ENCODE results near the gene CTF1.

Gene CTF1

DNA sequence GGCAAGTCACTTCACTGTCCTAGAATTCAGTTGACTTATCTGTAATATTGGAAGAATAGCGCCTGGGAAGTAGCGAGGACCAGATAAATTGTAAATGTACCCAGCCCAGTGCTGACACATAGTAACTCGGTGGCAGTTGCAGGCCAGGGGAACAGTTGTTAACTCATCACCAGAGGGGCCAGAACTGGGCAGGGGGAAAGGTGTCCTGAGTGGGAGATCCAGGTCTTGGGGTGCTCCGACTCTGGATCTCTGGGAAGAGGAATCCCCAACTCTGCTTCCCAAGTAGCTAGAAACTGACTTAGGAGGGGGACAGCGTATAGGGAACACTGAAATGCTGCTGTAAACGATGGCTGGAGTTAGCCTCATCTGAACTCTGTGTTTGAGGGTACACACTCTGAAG lies 25.5 kb upstream of the CTF1 start:
- Histone ChIP-seq H3K9ac (no peak overlapping the region), H3K4me3 (no peak overlapping the region), H4K20me1 (no peaks in the 10 kb centered on the region), H3K27ac (no peak overlapping the region), H3K27me3 (no peaks in the 10 kb centered on the region), H3K9me3 (no peaks in the 10 kb centered on the region), H3K4me2 (no peak overlapping the region), H3K36me3 (peaks cover 13% of the 10 kb centered on the region; the same call in 1 of the 2 replicates), H3K4me1 (peaks cover 7% of the 10 kb centered on the region)
- no peak for TF ChIP-seq Cebpa-rat (IDR thresholded peaks at IDR 0.05)

DNA sequence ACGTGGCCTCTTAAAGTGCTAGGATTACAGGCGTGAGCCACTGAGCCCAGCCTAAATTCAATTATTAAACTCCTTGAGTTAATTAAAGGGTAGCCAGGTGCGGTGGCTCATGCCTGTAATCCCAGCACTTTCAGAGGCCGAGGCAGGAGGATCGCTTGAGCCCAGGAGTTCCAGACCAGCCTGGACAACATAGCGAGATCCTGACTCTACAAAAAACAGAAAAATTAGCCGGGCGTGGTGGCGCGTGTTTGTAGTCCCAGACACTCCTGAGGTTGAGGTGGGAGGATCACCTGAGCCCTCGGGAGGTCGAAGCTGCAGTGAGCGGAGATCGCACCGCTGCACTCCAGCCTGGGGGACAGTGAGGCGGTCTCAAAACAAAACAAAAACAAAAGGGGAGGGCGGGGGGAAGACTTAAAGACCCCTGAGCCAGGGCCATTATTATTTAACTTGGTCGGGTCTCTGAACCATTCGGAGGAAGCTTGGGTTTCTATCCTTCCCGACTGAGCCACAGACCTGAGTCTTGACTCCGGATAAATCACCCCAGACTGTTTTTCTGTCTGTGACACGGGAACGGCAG lies 22.1 kb upstream of the CTF1 start:
- Histone ChIP-seq H3K27me3 (no peaks in the 10 kb centered on the region), H3K9me3 (no peaks in the 10 kb centered on the region), H3K9ac (peak overlapping the region; percentile 97), H3K4me1 (peaks cover 20% of the 10 kb centered on the region), H4K20me1 (no peaks in the 10 kb centered on the region), H3K36me3 (peaks cover 23% of the 10 kb centered on the region), H3K27ac (peak overlapping the region; percentile 98), H3K4me3 (peak overlapping the region; percentile 84), H3K4me2 (peak overlapping the region; percentile 93)
- TF ChIP-seq Cebpa-rat (IDR thresholded peaks at IDR 0.05): no peak

DNA sequence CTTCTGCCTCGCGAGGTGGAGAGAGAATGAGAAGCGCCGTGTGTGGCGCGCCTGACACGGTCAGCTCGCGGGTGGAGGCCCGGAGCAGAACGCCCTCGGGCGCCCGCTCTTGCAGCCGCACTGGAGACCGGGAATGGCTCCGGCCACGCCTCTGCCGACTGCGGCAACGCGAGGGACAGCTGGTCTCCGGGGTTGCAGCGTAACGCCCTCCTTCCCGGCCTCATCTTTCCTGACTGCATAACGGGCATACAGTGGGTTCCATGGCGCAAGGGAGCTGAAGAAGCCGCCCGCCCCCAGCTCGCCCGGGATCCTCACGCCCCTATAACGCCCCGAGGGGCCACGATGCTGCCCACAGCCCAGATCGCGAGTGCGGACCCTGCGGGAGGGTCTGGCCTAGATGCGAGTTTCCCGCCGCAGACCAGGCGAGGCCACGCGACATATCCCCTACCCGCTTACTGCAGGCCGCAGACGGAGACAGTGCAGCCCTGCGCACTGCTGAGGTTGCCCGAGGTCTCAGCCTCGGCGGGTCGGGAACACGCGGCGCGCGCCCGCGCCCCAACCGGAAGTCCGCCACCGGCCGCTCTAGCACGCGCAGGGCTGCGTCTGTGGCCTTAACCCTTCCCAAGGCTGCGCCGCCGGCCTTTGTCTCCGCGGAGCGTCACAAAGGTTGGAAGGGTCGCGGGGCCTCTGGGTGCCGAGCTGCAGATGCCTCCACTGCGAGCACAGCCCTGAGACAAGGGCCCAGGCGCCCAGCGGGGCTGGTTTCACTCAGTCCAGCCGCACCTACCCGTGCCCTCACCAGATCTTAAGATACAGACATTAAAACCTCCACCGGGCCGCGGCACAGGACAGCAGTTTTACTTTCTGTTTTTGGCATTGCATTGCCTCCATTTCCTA lies 21.3 kb upstream of the CTF1 start:
- Histone ChIP-seq H3K4me2 (peak overlapping the region; percentile 99), H3K27ac (peak overlapping the region; percentile 98), H3K27me3 (no peaks in the 10 kb centered on the region), H3K36me3 (peaks cover 28% of the 10 kb centered on the region), H3K4me3 (peak overlapping the region; percentile 84), H3K9me3 (no peaks in the 10 kb centered on the region), H4K20me1 (no peaks in the 10 kb centered on the region), H3K4me1 (peaks cover 20% of the 10 kb centered on the region), H3K9ac (peak overlapping the region; percentile 97)
- no peak for TF ChIP-seq Cebpa-rat (IDR thresholded peaks at IDR 0.05)

DNA sequence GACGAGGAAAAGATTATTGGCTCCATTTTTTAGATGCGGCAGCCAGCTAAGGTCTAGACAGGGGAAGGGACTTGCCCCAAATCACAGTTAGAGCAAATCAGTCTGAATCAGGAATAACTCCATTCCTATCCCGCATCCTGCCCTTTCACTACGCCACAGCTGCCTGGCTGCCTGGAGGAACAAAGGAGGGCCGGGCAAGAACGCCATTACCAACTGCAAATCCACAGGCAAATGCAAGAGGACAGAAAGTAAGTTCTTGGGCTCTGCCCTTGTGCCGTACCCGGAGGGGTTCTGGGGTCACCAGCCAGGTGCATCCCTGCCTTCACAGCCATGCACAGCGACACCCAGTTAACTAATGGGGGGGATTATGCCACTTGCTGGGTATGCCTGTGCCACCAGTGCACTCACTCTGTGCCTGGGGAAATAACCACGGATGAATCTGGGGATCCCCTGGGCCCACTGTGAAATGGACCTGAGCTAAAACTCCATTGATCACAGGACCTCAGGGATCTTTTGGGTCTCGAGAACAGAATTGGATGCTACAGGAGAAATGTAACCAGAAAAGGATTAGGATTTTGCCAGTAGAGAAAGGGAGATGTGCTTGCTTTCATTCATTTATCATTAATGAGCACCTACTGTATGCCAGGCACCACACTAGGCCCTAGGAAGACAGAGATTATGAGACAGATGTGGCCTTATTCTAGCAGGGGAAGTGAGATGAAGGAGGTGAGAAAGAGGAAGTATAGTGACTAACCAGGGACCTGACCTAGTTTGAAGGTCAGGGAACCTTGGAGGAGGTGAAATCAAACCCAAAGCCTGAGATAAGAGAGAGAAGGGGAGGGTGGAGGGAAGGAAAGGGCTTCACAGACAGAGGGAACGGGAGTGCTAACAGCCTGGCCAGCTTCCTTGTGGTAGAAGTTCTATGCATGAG lies 20.3 kb upstream of the CTF1 start:
- Histone ChIP-seq H3K9ac (peak overlapping the region; percentile 97), H3K36me3 (peaks cover 32% of the 10 kb centered on the region), H4K20me1 (no peaks in the 10 kb centered on the region), H3K4me1 (peaks cover 20% of the 10 kb centered on the region), H3K4me2 (peak overlapping the region; percentile 99), H3K27ac (peak overlapping the region; percentile 98), H3K9me3 (no peaks in the 10 kb centered on the region), H3K27me3 (no peaks in the 10 kb centered on the region), H3K4me3 (peak overlapping the region; percentile 84)
- TF ChIP-seq Cebpa-rat (IDR thresholded peaks at IDR 0.05): no peak

DNA sequence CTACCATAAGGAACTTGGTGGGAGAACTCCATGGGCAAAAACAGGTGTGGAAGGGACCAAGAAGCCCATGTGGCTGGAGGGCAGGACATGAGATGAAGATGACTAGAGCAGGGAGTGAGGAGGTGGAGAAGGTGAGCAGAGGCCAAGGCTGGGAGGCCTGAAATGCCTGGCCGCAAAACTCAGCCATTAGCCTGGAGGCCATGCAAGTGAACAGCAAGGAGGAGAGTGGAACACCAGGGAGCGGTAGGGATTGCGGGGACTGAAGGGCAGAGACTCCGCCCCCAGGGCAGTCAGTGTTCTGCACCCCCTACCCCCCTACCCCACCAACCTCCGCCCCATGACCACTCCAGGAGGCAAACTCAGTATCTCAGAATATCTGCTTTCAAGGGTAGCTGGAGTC lies 19.5 kb upstream of the CTF1 start:
- Histone ChIP-seq H3K4me2 (peak overlapping the region; percentile 99), H3K9me3 (no peaks in the 10 kb centered on the region), H3K27ac (peak overlapping the region; percentile 98), H4K20me1 (no peaks in the 10 kb centered on the region), H3K27me3 (no peaks in the 10 kb centered on the region), H3K9ac (peak overlapping the region; percentile 97), H3K36me3 (peaks cover 40% of the 10 kb centered on the region), H3K4me1 (peaks cover 24% of the 10 kb centered on the region), H3K4me3 (peak overlapping the region; percentile 84)
- no peak for TF ChIP-seq Cebpa-rat (IDR thresholded peaks at IDR 0.05)

DNA sequence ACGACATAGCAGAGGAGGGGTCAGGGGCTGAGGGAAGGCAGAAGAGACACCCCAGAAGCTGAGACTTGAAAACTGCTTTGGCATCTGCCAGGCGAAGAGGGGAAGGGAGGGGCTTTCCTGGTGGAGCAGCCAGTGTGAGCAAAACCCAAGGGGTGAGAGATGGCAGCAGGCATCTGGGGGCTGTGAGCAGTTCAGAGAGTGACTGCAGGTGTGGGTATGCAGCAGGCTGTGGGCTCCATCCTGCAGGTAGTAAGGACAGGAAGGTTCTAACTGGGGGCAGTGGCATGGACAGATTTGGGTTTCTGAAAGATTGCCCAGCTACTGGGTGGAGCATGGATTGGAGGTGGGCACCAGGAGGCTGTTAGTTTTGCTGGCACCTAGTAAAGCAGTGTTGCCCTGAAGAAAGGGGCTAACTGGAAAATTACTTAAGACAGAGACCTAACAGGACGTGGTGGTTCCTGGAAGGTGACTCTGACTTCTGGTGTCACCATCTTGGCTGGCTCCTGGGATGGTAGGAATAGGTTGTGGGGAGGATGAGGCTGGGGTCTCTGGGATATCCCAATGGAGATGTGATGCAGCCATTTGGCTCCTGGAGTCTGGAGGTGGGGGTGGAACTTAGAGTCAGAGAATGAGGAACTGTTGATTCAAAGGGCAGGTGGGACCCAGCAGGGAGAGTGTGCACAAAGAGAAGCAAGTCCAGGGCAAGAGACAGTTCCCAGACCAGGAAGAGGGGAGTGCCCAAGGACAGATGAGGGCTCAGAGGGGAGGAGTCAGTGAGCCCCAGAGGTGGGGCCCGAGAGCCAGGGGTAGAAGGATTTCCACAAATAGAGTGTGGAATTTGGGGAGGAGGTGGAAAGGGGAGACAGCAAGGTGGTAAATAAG lies 13.7 kb upstream of the CTF1 start:
- Histone ChIP-seq H4K20me1 (peaks cover 12% of the 10 kb centered on the region), H3K27ac (peak overlapping the region; percentile 21; the same call in 1 of the 2 replicates), H3K9ac (0 out of 2 replicates have a peak overlapping the region, but pooled peaks have one; percentile 20), H3K4me1 (peaks cover 28% of the 10 kb centered on the region), H3K4me2 (peak overlapping the region; percentile 22; the same call in 1 of the 2 replicates), H3K9me3 (no peaks in the 10 kb centered on the region), H3K27me3 (no peaks in the 10 kb centered on the region), H3K36me3 (peaks cover 87% of the 10 kb centered on the region), H3K4me3 (no peak overlapping the region)
- TF ChIP-seq Cebpa-rat (IDR thresholded peaks at IDR 0.05): no peak

DNA sequence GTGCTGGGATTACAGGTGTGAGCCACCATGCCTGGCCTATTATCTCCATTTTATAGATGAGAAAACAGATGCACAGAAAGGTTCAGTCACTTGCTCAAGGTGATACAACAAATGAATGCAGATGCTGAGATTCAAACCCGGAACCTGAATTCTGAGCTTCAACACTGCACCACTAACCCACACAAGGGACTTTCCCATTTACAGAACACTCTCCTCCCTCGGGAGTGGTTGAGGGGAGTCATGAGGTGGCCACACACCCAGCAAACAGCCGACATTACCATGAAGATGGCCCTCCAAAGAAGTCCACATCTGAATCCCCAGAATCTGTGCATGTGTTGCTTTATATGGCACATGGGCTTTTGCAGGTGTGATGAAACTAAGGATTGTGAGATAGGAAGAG lies 11.7 kb upstream of the CTF1 start:
- peaks cover 28% of the 10 kb centered on the region for H3K4me1 ChIP-seq
- H3K27me3 ChIP-seq: no peaks in the 10 kb centered on the region
- no peak overlapping the region for H3K9ac ChIP-seq
- H3K36me3 ChIP-seq: peaks cover 94% of the 10 kb centered on the region
- no peak overlapping the region for H3K27ac ChIP-seq
- peaks cover 14% of the 10 kb centered on the region for H4K20me1 ChIP-seq
- no peaks in the 10 kb centered on the region for H3K9me3 ChIP-seq
- peak overlapping the region; percentile 5; the same call in 1 of the 2 replicates for H3K4me2 ChIP-seq
- TF ChIP-seq Cebpa-rat (IDR thresholded peaks at IDR 0.05): no peak
- no peak overlapping the region for H3K4me3 ChIP-seq

DNA sequence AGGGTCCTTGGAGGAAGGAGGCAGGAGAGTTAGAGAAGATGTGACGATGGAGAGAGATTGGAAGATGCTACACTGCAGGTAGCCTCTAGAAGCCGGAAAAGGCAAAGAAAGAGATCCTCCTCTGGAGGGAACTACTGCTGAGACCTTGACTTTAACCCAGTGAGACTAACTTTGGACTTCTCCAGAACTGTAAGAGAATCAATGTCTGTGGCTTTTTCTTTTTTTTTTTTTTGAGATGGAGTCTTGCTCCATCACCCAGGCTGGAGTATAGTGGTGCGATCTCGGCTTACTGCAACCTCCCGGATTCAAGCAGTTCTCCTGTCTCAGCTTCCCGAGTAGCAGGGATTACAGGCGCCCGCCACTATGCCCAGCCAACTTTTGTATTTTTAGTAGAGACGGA lies 11.2 kb upstream of the CTF1 start:
- Histone ChIP-seq H3K4me2 (no peak overlapping the region), H4K20me1 (peaks cover 14% of the 10 kb centered on the region), H3K9me3 (no peaks in the 10 kb centered on the region), H3K27me3 (no peaks in the 10 kb centered on the region), H3K36me3 (peaks cover 94% of the 10 kb centered on the region), H3K4me3 (no peak overlapping the region), H3K9ac (no peak overlapping the region), H3K4me1 (peaks cover 28% of the 10 kb centered on the region), H3K27ac (no peak overlapping the region)
- no peak for TF ChIP-seq Cebpa-rat (IDR thresholded peaks at IDR 0.05)

DNA sequence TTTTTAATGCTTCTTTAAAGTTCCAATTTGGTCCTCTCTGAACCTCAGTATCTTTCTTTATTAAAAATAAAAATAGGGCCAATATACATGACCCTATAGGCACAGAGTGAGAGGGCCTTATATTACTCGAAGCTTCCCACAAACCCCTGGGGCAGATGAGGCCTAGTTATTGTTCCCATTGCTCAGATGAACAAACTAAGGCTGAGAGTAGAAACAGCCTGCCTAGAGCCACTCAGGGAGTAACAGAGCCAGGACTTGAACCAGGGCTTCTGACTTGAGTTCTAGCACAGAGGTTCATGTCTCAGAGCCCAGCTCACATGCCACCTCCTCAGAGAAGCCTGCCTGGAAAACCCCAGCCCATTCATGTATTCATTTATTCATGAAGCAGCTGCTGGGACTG lies 10.3 kb upstream of the CTF1 start:
- Histone ChIP-seq H4K20me1 (peaks cover 14% of the 10 kb centered on the region), H3K4me2 (no peak overlapping the region), H3K9ac (no peak overlapping the region), H3K27ac (no peak overlapping the region), H3K4me3 (no peak overlapping the region), H3K9me3 (no peaks in the 10 kb centered on the region), H3K27me3 (no peaks in the 10 kb centered on the region), H3K4me1 (peaks cover 28% of the 10 kb centered on the region), H3K36me3 (peaks cover 97% of the 10 kb centered on the region)
- no peak for TF ChIP-seq Cebpa-rat (IDR thresholded peaks at IDR 0.05)

All from BLaER1 (cell line).